ENCODE results near the gene RARRES2. TPM values are rescaled to one million over a fixed set of nuclear protein-coding genes. Genes with fewer than 3 reads are reported as not detected.

The RARRES2 gene
- polyA plus RNA-seq, 1 of the 3 experiments (the other 2 are of a cell fraction), result 0.43 TPM

DNA sequence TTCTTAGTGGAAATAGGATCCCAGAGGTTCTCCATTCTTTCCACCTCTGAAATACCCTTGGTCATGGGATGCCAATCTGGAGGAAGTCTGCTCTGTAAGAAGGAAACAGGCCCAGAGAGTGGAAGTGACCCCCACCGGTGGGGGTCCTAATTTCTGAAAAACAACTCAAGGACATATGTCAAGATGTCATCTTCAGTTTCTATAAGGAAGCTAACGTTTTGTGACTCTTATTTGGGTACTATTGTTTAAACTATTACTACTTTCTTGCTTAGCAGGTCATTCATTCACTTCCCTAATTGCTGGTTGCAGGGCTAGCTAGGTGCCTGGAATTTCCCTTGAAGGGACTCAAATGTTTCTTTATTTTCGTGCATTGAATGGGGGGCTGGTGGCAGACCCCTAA lies 35.8 kb upstream of the RARRES2 start:
- DNase-seq, result no peak
- no peak overlapping the region for H3K4me2 ChIP-seq
- 80% methylated on average over 3 of the region's 3 CpGs for WGBS (ENCODE audit: low lambda C conversion rate)
- no peak overlapping the region for H2AFZ ChIP-seq (ENCODE audit: low read depth)
- no peak overlapping the region for H3K27ac ChIP-seq (ENCODE audit: low read depth in 2 of 2, low read length in 1 of 2)
- POLR2A ChIA-PET, result interaction anchor here (2.3 kb wide), 1 partner anchor 8 kb away, joined by 43 read pairs; the partner anchor contains the start of gene REPIN1
- H3K4me1 ChIP-seq (ENCODE audit: control insufficient read depth in 1 of 2, insufficient read depth in 2 of 2, low read depth in 1 of 2, low read length in 1 of 2), result peaks cover 0 to 36% of the 10 kb centered on the region in 2 experiments; a peak in 2 of 4 replicates
- TF ChIP-seq FOXJ3 (CRISPR knock-in tag; IDR thresholded peaks at IDR 0.05), result no peak
- TF ChIP-seq, protein P1, sequence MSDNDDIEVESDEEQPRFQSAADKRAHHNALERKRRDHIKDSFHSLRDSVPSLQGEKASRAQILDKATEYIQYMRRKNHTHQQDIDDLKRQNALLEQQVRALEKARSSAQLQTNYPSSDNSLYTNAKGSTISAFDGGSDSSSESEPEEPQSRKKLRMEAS (IDR thresholded peaks at IDR 0.05; ENCODE audit: low read depth), result no peak
- peaks cover 30% of the 10 kb centered on the region for H3F3A ChIP-seq (replicated peaks; ENCODE audit: insufficient read depth)
- no peak overlapping the region for H3K9ac ChIP-seq
- CTCF ChIA-PET, result interaction anchor here (0.6 to 3.6 kb wide), 6 partner anchors 8 to 636 kb away, joined by 3 to 15 read pairs (median 4); partner anchors contain the start of gene REPIN1
- no peaks in the 10 kb centered on the region for H3K9me3 ChIP-seq
- H3K27me3 ChIP-seq (ENCODE audit: insufficient read depth), result no peaks in the 10 kb centered on the region
- no peaks in the 10 kb centered on the region for H3K9me2 ChIP-seq
- peaks cover 41% of the 10 kb centered on the region; the same call in 1 of the 2 replicates for H3K79me2 ChIP-seq (ENCODE audit: insufficient read depth)
- H3K36me3 ChIP-seq (replicated peaks in 1 of 2; ENCODE audit: control insufficient read depth in 1 of 2, insufficient read depth in 2 of 2, low read length in 1 of 2), result peaks cover 19 to 29% of the 10 kb centered on the region in 2 experiments
- H3K4me3 ChIP-seq (ENCODE audit: low read depth in 2 of 2, low read length in 1 of 2), result no peak overlapping the region
- no peaks in the 10 kb centered on the region for H4K20me1 ChIP-seq (ENCODE audit: insufficient read depth)

DNA sequence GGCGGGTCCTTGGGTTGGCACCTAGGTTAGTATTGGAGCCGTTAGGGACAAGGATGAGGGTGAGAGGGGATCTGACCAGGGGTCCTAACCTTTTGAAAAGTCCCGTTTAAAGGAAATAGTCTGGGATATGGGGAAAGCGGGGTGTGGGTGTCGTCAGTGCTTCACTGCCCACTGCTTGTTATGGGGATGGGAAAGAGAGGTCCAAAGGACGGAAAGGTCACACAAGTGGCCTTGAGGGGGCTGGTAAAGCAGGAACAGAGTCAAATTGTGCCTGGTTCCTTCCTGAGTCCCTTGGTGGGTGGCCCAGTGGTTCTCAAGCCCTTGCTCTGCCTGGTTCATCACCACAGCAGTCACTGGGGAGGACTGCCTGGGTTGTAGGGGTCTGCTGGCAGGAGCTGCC lies 35.1 kb upstream of the RARRES2 start:
- ChIA-PET POLR2A (no interaction called here), CTCF (no interaction called here)
- Histone ChIP-seq H3K4me3 (ENCODE audit: low read depth in 2 of 2, low read length in 1 of 2) (no peak overlapping the region), H3K27ac (ENCODE audit: low read depth in 2 of 2, low read length in 1 of 2) (no peak overlapping the region), H3K9me2 (no peaks in the 10 kb centered on the region), H3K4me1 (ENCODE audit: control insufficient read depth in 1 of 2, insufficient read depth in 2 of 2, low read depth in 1 of 2, low read length in 1 of 2) (peaks cover 0 to 30% of the 10 kb centered on the region in 2 experiments; a peak in 2 of 4 replicates), H3K36me3 (replicated peaks in 1 of 2; ENCODE audit: control insufficient read depth in 1 of 2, insufficient read depth in 2 of 2, low read length in 1 of 2) (peaks cover 19 to 35% of the 10 kb centered on the region in 2 experiments), H3K9me3 (no peaks in the 10 kb centered on the region), H3F3A (replicated peaks; ENCODE audit: insufficient read depth) (peaks cover 30% of the 10 kb centered on the region), H3K79me2 (ENCODE audit: insufficient read depth) (peaks cover 38% of the 10 kb centered on the region; the same call in 1 of the 2 replicates), H2AFZ (ENCODE audit: low read depth) (no peak overlapping the region), H3K9ac (no peak overlapping the region), H3K27me3 (ENCODE audit: insufficient read depth) (no peaks in the 10 kb centered on the region), H3K4me2 (no peak overlapping the region), H4K20me1 (ENCODE audit: insufficient read depth) (no peaks in the 10 kb centered on the region)
- DNase-seq, result no peak
- 96% methylated on average over 6 of the region's 6 CpGs for WGBS (ENCODE audit: low lambda C conversion rate)
- TF ChIP-seq RCOR1 (IDR thresholded peaks at IDR 0.05; ENCODE audit: low read length), result no peak
- TF ChIP-seq, protein P2, sequence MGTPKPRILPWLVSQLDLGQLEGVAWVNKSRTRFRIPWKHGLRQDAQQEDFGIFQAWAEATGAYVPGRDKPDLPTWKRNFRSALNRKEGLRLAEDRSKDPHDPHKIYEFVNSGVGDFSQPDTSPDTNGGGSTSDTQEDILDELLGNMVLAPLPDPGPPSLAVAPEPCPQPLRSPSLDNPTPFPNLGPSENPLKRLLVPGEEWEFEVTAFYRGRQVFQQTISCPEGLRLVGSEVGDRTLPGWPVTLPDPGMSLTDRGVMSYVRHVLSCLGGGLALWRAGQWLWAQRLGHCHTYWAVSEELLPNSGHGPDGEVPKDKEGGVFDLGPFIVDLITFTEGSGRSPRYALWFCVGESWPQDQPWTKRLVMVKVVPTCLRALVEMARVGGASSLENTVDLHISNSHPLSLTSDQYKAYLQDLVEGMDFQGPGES (IDR thresholded peaks at IDR 0.05; ENCODE audit: low read depth, low read length), result no peak
- TF ChIP-seq GABPA (IDR thresholded peaks at IDR 0.05; ENCODE audit: low read depth), result no peak
- no peak for TF ChIP-seq NRF1 (IDR thresholded peaks at IDR 0.05; ENCODE audit: low read depth, low read length)
- TF ChIP-seq ELF1 (IDR thresholded peaks at IDR 0.05), result no peak
- no peak for TF ChIP-seq YY1 (IDR thresholded peaks at IDR 0.05; ENCODE audit: low read depth)
- TF ChIP-seq CHD2 (IDR thresholded peaks at IDR 0.05; ENCODE audit: low read length, partially characterized antibody), result no peak
- TF ChIP-seq MXI1 (IDR thresholded peaks at IDR 0.05; ENCODE audit: low read depth, low read length), result no peak

Measured in SK-N-SH (cell line).